ENCODE data around the gene TMPRSS7.

Gene TMPRSS7

DNA sequence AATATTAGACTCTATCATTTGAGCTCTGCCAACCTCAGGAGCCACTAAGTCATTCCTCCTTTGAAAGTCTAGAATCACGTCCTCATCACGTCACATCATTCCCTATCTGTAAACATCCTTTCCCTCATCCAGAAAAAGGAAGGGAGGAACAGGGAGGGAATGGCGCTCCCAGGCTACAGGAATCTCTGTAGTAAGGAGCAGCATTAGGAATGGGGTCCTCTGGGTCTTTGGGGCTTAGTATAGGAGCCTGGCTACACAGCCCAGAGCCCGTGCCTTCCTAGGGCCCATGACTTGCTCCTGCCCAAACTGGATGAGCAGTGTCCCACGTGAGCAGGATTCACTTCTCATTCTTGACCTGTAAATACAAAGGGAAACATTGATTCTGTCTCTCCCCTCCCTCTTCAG, 34.2 kb upstream of the TMPRSS7 start:
- Histone ChIP-seq H3K27ac (ENCODE audit: insufficient read depth in 1 of 2, low read depth in 1 of 2, low read length in 2 of 2, poor library complexity in 1 of 2, severe bottlenecking in 2 of 2) (no peak overlapping the region), H3K27me3 (replicated peaks in 2 of 5; ENCODE audit: control insufficient read depth in 4 of 5, insufficient read depth in 5 of 5, low read length in 4 of 5) (peaks cover 0 to 28% (median 11%) of the 10 kb centered on the region in 5 experiments), H3K36me3 (ENCODE audit: control insufficient read depth in 4 of 4, insufficient read depth in 4 of 4, low read length in 3 of 4) (no peaks in the 10 kb centered on the region), H3K4me3 (ENCODE audit: control insufficient read depth in 1 of 7, extremely low read depth in 1 of 7, insufficient read depth in 4 of 7, low read depth in 2 of 7, low read length in 6 of 7) (no peak overlapping the region), H3K9me3 (ENCODE audit: control extremely low read depth in 1 of 5, control insufficient read depth in 4 of 5, insufficient read depth in 2 of 5, low read depth in 1 of 5, low read length in 4 of 5) (no peaks in the 10 kb centered on the region), H3K4me1 (ENCODE audit: control extremely low read depth in 1 of 4, control insufficient read depth in 4 of 4, insufficient read depth in 4 of 4, low read length in 3 of 4) (peaks cover 0 to 13% (median 11%) of the 10 kb centered on the region in 4 experiments)
- POLR2A ChIA-PET = no interaction called here
- CTCF ChIA-PET = interaction anchor here (1.4 to 21.1 kb wide), 3 partner anchors 13 to 32 kb away, joined by 3 to 279 read pairs (median 60); no protein-coding TSS in a partner anchor
- DNase-seq = no peak
- WGBS (ENCODE audit: insufficient coverage) = 94% methylated on average over 2 of the region's 5 CpGs

DNA sequence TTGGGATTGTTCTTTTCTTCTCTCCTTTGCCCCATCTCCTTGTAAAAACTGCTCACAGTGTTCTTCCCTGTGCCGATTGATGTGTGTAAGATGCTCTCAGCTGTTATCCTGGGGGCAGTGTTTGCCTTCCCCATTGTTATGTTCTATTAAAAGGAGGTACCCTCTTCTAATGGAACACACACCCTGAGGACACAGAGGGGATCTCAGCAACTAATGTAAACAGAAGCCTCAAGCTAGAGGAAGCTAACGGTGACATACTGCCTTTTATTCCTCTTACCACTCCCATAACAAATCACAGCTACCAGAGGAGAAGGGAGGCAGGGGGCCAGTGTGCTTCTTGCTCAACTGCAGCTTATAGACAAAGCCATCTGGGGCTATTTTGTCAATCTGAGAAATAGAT, 33.6 kb upstream of the TMPRSS7 start:
- no peaks in the 10 kb centered on the region for H3K9me3 ChIP-seq (ENCODE audit: control extremely low read depth in 1 of 5, control insufficient read depth in 4 of 5, insufficient read depth in 2 of 5, low read depth in 1 of 5, low read length in 4 of 5)
- no peak for DNase-seq
- POLR2A ChIA-PET = no interaction called here
- no peak overlapping the region for H3K27ac ChIP-seq (ENCODE audit: insufficient read depth in 1 of 2, low read depth in 1 of 2, low read length in 2 of 2, poor library complexity in 1 of 2, severe bottlenecking in 2 of 2)
- H3K27me3 ChIP-seq (replicated peaks in 2 of 5; ENCODE audit: control insufficient read depth in 4 of 5, insufficient read depth in 5 of 5, low read length in 4 of 5) = peaks cover 0 to 28% (median 11%) of the 10 kb centered on the region in 5 experiments
- CTCF ChIA-PET = interaction anchor here (7.8 to 21.1 kb wide), 2 partner anchors 12 to 13 kb away, joined by 60 to 279 read pairs; no protein-coding TSS in a partner anchor
- H3K4me1 ChIP-seq (ENCODE audit: control extremely low read depth in 1 of 4, control insufficient read depth in 4 of 4, insufficient read depth in 4 of 4, low read length in 3 of 4) = peaks cover 0 to 13% (median 11%) of the 10 kb centered on the region in 4 experiments
- no peaks in the 10 kb centered on the region for H3K36me3 ChIP-seq (ENCODE audit: control insufficient read depth in 4 of 4, insufficient read depth in 4 of 4, low read length in 3 of 4)
- no CpG with 5 or more reads among the region's 2 CpGs for WGBS (ENCODE audit: insufficient coverage)
- no peak overlapping the region for H3K4me3 ChIP-seq (ENCODE audit: control insufficient read depth in 1 of 7, extremely low read depth in 1 of 7, insufficient read depth in 4 of 7, low read depth in 2 of 7, low read length in 6 of 7)

DNA sequence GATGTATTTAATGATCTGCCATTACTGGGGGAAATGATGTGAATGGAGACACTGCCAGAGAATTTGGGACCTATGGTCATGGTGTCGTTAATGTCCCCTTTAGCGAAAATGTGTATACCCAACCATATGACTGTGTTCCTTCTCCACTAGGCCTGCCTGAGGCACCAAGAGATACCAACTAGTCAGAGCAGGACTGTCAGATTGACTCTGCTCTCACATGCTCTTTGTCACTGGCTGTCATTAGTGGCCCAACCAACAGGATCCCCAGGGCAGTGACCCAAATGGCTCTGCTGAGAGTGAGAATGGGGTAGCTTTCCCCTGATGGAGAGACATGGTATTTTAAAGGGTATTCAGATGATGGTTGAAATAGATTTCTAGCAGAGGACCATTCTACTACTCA, 33.0 kb upstream of the TMPRSS7 start:
- H3K27ac ChIP-seq (ENCODE audit: insufficient read depth in 1 of 2, low read depth in 1 of 2, low read length in 2 of 2, poor library complexity in 1 of 2, severe bottlenecking in 2 of 2) = no peak overlapping the region
- H3K4me3 ChIP-seq (ENCODE audit: control insufficient read depth in 1 of 7, extremely low read depth in 1 of 7, insufficient read depth in 4 of 7, low read depth in 2 of 7, low read length in 6 of 7) = no peak overlapping the region
- ChIA-PET POLR2A (no interaction called here), CTCF (interaction anchor here (7.8 to 21.1 kb wide), 2 partner anchors 11 to 14 kb away, joined by 60 to 279 read pairs; no protein-coding TSS in a partner anchor)
- H3K9me3 ChIP-seq (ENCODE audit: control extremely low read depth in 1 of 5, control insufficient read depth in 4 of 5, insufficient read depth in 2 of 5, low read depth in 1 of 5, low read length in 4 of 5) = no peaks in the 10 kb centered on the region
- peaks cover 0 to 13% (median 11%) of the 10 kb centered on the region in 4 experiments for H3K4me1 ChIP-seq (ENCODE audit: control extremely low read depth in 1 of 4, control insufficient read depth in 4 of 4, insufficient read depth in 4 of 4, low read length in 3 of 4)
- no peaks in the 10 kb centered on the region for H3K36me3 ChIP-seq (ENCODE audit: control insufficient read depth in 4 of 4, insufficient read depth in 4 of 4, low read length in 3 of 4)
- peaks cover 0 to 28% (median 11%) of the 10 kb centered on the region in 5 experiments for H3K27me3 ChIP-seq (replicated peaks in 2 of 5; ENCODE audit: control insufficient read depth in 4 of 5, insufficient read depth in 5 of 5, low read length in 4 of 5)
- DNase-seq = no peak
- 100% methylated on average over 2 of the region's 2 CpGs for WGBS (ENCODE audit: insufficient coverage)

DNA sequence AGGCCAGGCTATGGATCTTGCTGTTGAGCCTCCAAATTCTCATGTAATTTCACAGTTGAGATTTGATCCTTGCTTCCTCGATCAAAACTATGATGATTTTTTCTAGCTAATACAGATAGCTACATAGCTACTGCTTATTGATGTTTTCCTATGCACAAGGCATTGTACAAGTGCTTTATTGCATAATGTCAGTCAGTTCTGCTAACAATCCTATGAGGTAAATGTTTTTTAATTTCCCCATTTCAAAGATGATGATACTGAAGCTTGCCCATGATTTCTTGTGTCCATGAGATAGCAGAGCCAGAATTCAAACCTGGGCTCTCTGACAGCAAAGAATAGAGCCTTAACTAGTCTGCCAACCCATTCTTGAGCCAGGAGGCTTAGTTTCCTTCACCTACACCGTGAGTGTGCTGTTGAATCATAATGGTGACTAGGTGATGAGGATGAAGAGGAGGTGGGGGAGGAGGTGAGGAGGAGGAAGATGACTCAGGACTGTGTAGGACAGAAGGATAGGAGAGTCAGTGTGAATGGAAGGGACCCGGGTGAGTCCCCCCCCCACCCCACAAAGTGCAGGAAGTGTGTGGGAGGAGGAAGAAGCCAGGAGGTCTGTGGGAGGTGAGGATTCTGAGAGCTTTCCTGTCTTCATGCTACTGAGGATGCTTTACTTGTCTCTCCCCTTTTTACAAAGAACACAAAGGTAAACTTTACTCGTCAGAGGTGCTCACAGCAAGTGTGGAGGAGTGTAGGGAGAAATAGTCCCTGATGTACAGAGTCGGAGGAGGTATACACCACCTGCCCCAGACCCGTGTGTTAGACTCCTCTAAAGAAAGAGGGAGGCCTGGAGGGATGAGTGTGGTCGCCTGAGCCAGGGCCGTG, 32.2 kb upstream of the TMPRSS7 start:
- Histone ChIP-seq H3K4me1 (ENCODE audit: control extremely low read depth in 1 of 4, control insufficient read depth in 4 of 4, insufficient read depth in 4 of 4, low read length in 3 of 4) (peaks cover 0 to 13% (median 11%) of the 10 kb centered on the region in 4 experiments), H3K36me3 (ENCODE audit: control insufficient read depth in 4 of 4, insufficient read depth in 4 of 4, low read length in 3 of 4) (no peaks in the 10 kb centered on the region), H3K27ac (ENCODE audit: insufficient read depth in 1 of 2, low read depth in 1 of 2, low read length in 2 of 2, poor library complexity in 1 of 2, severe bottlenecking in 2 of 2) (no peak overlapping the region), H3K9me3 (ENCODE audit: control extremely low read depth in 1 of 5, control insufficient read depth in 4 of 5, insufficient read depth in 2 of 5, low read depth in 1 of 5, low read length in 4 of 5) (no peaks in the 10 kb centered on the region), H3K4me3 (ENCODE audit: control insufficient read depth in 1 of 7, extremely low read depth in 1 of 7, insufficient read depth in 4 of 7, low read depth in 2 of 7, low read length in 6 of 7) (no peak overlapping the region), H3K27me3 (replicated peaks in 2 of 5; ENCODE audit: control insufficient read depth in 4 of 5, insufficient read depth in 5 of 5, low read length in 4 of 5) (peaks cover 0 to 28% (median 11%) of the 10 kb centered on the region in 5 experiments)
- no peak for DNase-seq
- ChIA-PET CTCF (interaction anchor here (7.8 to 21.1 kb wide), 2 partner anchors 11 to 15 kb away, joined by 60 to 279 read pairs; no protein-coding TSS in a partner anchor), POLR2A (no interaction called here)
- 80% methylated on average over 5 of the region's 8 CpGs for WGBS (ENCODE audit: insufficient coverage)

DNA sequence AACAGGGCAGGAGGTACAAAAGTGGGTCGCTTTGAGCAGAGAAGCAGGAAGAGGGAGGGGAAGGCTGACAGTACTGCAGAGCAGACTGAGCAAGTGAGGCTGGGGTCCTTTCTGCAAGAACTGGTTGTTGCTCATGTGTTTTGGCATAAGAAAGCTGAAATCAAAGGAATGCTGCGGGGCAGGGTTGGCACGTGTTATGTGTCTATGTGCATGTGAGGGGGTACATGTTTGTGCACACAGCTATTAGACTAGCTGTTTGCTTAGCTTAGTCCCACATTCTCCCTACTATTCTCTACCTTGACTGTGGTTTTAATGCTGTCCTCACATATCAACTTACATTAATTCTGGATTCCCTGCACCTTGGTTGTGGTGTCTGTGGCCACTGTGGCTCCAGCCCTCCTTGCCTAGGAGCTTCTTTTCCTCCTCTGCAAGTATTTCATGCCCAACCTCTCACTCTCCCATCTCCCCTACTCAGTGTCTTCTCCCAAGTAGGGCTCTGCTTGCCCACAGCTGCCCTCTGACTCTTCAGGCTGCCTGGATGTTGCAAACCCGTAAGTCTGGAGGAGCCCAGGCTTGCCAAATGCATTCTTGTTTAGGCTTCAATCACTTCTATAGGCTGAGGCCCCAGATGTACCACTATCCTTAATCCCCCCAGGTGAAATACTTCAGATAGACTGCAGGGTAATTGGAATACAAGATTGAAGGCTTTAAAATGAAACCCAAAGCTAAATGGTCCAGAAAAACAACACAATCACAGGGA, 31.0 kb upstream of the TMPRSS7 start:
- no peaks in the 10 kb centered on the region for H3K36me3 ChIP-seq (ENCODE audit: control insufficient read depth in 4 of 4, insufficient read depth in 4 of 4, low read length in 3 of 4)
- CTCF ChIA-PET = interaction anchor here (1.6 to 21.1 kb wide), 3 partner anchors 9 to 40 kb away, joined by 6 to 279 read pairs (median 60); no protein-coding TSS in a partner anchor
- H3K9me3 ChIP-seq (ENCODE audit: control extremely low read depth in 1 of 5, control insufficient read depth in 4 of 5, insufficient read depth in 2 of 5, low read depth in 1 of 5, low read length in 4 of 5) = no peaks in the 10 kb centered on the region
- no peak overlapping the region for H3K4me3 ChIP-seq (ENCODE audit: control insufficient read depth in 1 of 7, extremely low read depth in 1 of 7, insufficient read depth in 4 of 7, low read depth in 2 of 7, low read length in 6 of 7)
- POLR2A ChIA-PET = interaction anchor here (1.2 kb wide), 1 partner anchor 14 kb away, joined by 5 read pairs; no protein-coding TSS in a partner anchor
- H3K4me1 ChIP-seq (ENCODE audit: control extremely low read depth in 1 of 4, control insufficient read depth in 4 of 4, insufficient read depth in 4 of 4, low read length in 3 of 4) = peaks cover 0 to 12% (median 10%) of the 10 kb centered on the region in 4 experiments
- no peak overlapping the region for H3K27ac ChIP-seq (ENCODE audit: insufficient read depth in 1 of 2, low read depth in 1 of 2, low read length in 2 of 2, poor library complexity in 1 of 2, severe bottlenecking in 2 of 2)
- no peak for DNase-seq
- peaks cover 0 to 26% (median 11%) of the 10 kb centered on the region in 5 experiments for H3K27me3 ChIP-seq (replicated peaks in 2 of 5; ENCODE audit: control insufficient read depth in 4 of 5, insufficient read depth in 5 of 5, low read length in 4 of 5)
- WGBS (ENCODE audit: insufficient coverage) = 90% methylated on average over 2 of the region's 4 CpGs

DNA sequence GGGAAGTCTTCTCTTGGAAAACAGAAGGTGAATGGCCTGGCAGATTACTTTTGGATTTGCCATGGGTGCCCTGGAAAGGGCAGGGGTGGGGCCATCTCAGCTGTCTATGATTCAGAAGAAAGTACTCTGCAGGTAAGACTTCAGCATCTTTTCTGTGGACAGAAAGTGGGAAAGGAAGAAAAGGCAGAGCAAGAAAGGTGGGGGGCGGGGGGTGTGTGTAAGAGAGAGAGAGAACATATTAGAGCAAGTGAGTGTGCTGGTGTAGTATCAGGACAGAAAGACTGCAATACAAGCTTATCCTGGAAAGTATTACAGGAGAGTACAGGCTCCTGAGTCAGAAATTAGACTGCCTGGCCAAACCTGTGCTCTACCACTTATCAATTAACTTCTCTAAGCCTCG, 30.3 kb upstream of the TMPRSS7 start:
- no peaks in the 10 kb centered on the region for H3K36me3 ChIP-seq (ENCODE audit: control insufficient read depth in 4 of 4, insufficient read depth in 4 of 4, low read length in 3 of 4)
- H3K9me3 ChIP-seq (ENCODE audit: control extremely low read depth in 1 of 5, control insufficient read depth in 4 of 5, insufficient read depth in 2 of 5, low read depth in 1 of 5, low read length in 4 of 5) = no peaks in the 10 kb centered on the region
- peaks cover 0 to 19% (median 9%) of the 10 kb centered on the region in 5 experiments for H3K27me3 ChIP-seq (replicated peaks in 2 of 5; ENCODE audit: control insufficient read depth in 4 of 5, insufficient read depth in 5 of 5, low read length in 4 of 5)
- ChIA-PET CTCF (interaction anchor here (1.6 to 21.1 kb wide), 3 partner anchors 9 to 40 kb away, joined by 6 to 279 read pairs (median 60); no protein-coding TSS in a partner anchor), POLR2A (interaction anchor here (1.2 kb wide), 1 partner anchor 14 kb away, joined by 5 read pairs; no protein-coding TSS in a partner anchor)
- no peak for DNase-seq
- WGBS (ENCODE audit: insufficient coverage) = 80% methylated on average over 1 of the region's 2 CpGs
- peaks cover 0 to 5% (median 4%) of the 10 kb centered on the region in 4 experiments for H3K4me1 ChIP-seq (ENCODE audit: control extremely low read depth in 1 of 4, control insufficient read depth in 4 of 4, insufficient read depth in 4 of 4, low read length in 3 of 4)
- H3K27ac ChIP-seq (ENCODE audit: insufficient read depth in 1 of 2, low read depth in 1 of 2, low read length in 2 of 2, poor library complexity in 1 of 2, severe bottlenecking in 2 of 2) = no peak overlapping the region
- no peak overlapping the region for H3K4me3 ChIP-seq (ENCODE audit: control insufficient read depth in 1 of 7, extremely low read depth in 1 of 7, insufficient read depth in 4 of 7, low read depth in 2 of 7, low read length in 6 of 7)

Measured in common myeloid progenitor, CD34-positive (primary cell).